Upper lobe of right lung (tissue), 1 donor: Measurements from ENCODE around the gene RPL34. TPM values are rescaled to one million over a fixed set of nuclear protein-coding genes. Genes with fewer than 3 reads are reported as not detected.

Source experiments
- ATAC-seq: fragments of 200-7000 bp; cut with Tn5 transposase; one replicate; pipeline ENCODE4 v1.9.1; 2020; ENCODE audit warnings: mild to moderate bottlenecking, moderate library complexity
- DNase-seq: peaks from one replicate; pipeline ENCODE4 v3.0.0-alpha.2; 2020
- H3K27ac ChIP-seq: fragments of 200-600 bp; one replicate; pipeline ENCODE4 v1.8.0; 2022
- H3K27me3 ChIP-seq: fragments of 200-600 bp; one replicate; pipeline ENCODE4 v1.8.0; 2022; ENCODE audit warnings: mild to moderate bottlenecking
- H3K36me3 ChIP-seq: fragments of 200-600 bp; one replicate; pipeline ENCODE4 v1.8.0; 2022
- H3K4me1 ChIP-seq: fragments of 200-600 bp; one replicate; pipeline ENCODE4 v1.8.0; 2022
- H3K4me3 ChIP-seq: fragments of 200-600 bp; one replicate; pipeline ENCODE4 v1.8.0; 2022; ENCODE audit warnings: mild to moderate bottlenecking
- H3K9me3 ChIP-seq: fragments of 200-600 bp; one replicate; pipeline ENCODE4 v1.8.0; 2022
- CTCF ChIP-seq: fragments of 200-600 bp; IDR thresholded peaks from one replicate; pipeline ENCODE4 v1.8.0; 2022; ENCODE audit warnings: antibody characterized with exemption
- intact Hi-C: fragments of 100-400 bp; cut with DNase I; formaldehyde crosslinking; loops from one replicate; pipeline ENCODE4 v1.11.0; 2022
- total RNA-seq: library from RNA; stranded (reverse); fragmentation: NEBNext Ultra II Directional; extraction: Animal tissue kit (Norgen Biotek cat#: 25700); gene quantifications from one replicate; pipeline ENCODE4 v1.2.1, GENCODE V29; 2021
- donor health status: DM: no; HTN: yes; CAD: no; lungs with severe emphysema.

The RPL34 gene
- total RNA-seq, 1 donor from 2014 or later: 993 TPM

DNA sequence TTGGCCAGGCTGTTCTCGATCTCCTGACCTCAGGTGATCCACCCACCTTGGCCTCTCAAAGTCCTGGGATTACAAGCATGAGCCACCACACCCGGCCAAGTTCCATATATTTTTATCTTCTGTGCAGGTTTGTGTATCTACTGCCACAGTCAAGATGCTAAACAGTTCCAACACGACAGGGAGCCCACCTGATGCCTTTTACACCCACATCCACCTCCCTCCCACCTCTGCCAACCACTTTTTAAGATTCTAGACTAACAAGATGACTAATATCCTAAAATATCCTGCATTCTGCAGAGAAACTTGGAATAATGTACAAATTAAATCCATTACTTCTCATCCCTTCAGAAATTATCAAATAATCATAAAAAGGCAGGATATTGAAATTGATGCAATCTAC is 19.3 kb upstream of the RPL34 start:
- ATAC-seq (no peak), DNase-seq (no peak)
- no peaks in the 10 kb centered on the region for H3K27me3 ChIP-seq
- no peak overlapping the region for H3K27ac ChIP-seq
- H3K9me3 ChIP-seq: no peaks in the 10 kb centered on the region
- no peak for TF ChIP-seq CTCF
- no peaks in the 10 kb centered on the region for H3K4me1 ChIP-seq
- intact Hi-C loops: no loop called here
- no peaks in the 10 kb centered on the region for H3K36me3 ChIP-seq
- no peak overlapping the region for H3K4me3 ChIP-seq

DNA sequence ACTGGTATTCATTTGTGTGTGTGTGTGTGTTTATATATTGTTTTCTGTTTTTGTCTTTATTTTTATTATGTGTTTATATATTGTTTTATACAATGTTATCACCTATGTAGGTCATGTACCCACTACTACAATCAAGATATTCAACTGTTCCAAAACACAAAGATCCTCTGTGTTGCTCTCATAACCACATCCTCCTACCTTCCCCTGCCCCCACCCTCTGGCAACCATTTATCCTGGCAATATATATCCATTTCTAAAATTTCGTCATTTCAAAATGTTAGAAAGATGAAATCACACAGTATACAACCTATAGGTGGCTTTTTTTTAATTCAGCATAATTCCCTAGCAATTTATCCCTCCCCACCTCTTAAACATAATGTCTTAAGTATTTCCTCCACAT is 18.8 kb upstream of the RPL34 start:
- no peak overlapping the region for H3K27ac ChIP-seq
- no peaks in the 10 kb centered on the region for H3K27me3 ChIP-seq
- DNase-seq (no peak), ATAC-seq (no peak)
- intact Hi-C loops: no loop called here
- H3K4me1 ChIP-seq: no peaks in the 10 kb centered on the region
- TF ChIP-seq CTCF: no peak
- H3K9me3 ChIP-seq: no peaks in the 10 kb centered on the region
- no peak overlapping the region for H3K4me3 ChIP-seq
- H3K36me3 ChIP-seq: no peaks in the 10 kb centered on the region

DNA sequence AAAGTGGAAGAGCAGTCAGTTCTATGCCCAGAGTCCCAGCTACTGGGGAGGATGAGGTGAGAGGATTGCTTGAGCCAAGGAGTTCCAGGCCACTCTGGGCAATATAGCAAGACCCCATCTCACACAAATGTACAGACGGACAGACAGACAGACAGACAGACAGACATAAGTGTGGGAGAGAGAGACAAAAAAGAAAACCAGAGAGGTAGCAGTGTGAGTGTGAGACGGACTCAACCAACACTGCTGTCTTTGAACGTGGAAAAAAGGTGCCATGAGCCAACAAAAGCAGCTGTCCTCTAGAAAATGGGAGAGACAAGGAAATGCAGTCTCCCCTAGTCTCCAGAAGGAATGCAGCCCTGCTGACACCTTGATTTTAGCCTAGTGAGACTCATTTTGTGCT is 18.2 kb upstream of the RPL34 start:
- Histone ChIP-seq H3K27ac (no peak overlapping the region), H3K4me1 (no peaks in the 10 kb centered on the region), H3K27me3 (no peaks in the 10 kb centered on the region), H3K4me3 (no peak overlapping the region), H3K36me3 (no peaks in the 10 kb centered on the region), H3K9me3 (no peaks in the 10 kb centered on the region)
- no peak for TF ChIP-seq CTCF
- DNase-seq (no peak), ATAC-seq (no peak)
- intact Hi-C loops: no loop called here

- Histone ChIP-seq H3K4me1 (no peaks in the 10 kb centered on the region), H3K27ac (no peak overlapping the region), H3K27me3 (no peaks in the 10 kb centered on the region), H3K36me3 (no peaks in the 10 kb centered on the region), H3K4me3 (no peak overlapping the region), H3K9me3 (no peaks in the 10 kb centered on the region)
- DNase-seq: no peak
- intact Hi-C loops: no loop called here
- ATAC-seq: no peak
- no peak for TF ChIP-seq CTCF
Measured at GRCh38 chr4:108607079-108607815, 13.1 kb upstream of the RPL34 start.

GRCh38 chr4:108611365-108611764 is 9.0 kb upstream of the RPL34 start:
- DNase-seq: no peak
- no peak for ATAC-seq
- intact Hi-C loops: no loop called here

More at GRCh38 chr4:108611365-108611764, 9.0 kb upstream of the RPL34 start:
- Histone ChIP-seq H3K27ac (no peak overlapping the region), H3K9me3 (peaks cover 7% of the 10 kb centered on the region), H3K4me3 (no peak overlapping the region), H3K4me1 (no peaks in the 10 kb centered on the region), H3K36me3 (no peaks in the 10 kb centered on the region), H3K27me3 (no peaks in the 10 kb centered on the region)
- no peak for TF ChIP-seq CTCF
